A549 (cell line): ENCODE data around the gene SCYGR3. TPM values are rescaled to one million over a fixed set of nuclear protein-coding genes. Genes with fewer than 3 reads are reported as not detected.

Experiments
- ATAC-seq, 2 experiments: fragments of 200-7000 bp in 1 of 2; fragments of >200 bp in 1 of 2; cut with Nextera tagmentation in 1 of 2; cut with Tn5 transposase in 1 of 2; 3 replicates each; pipeline versions ENCODE4 v1.8.0 to v1.9.1; 2018 to 2020; ENCODE audit warnings: mild to moderate bottlenecking in 1 of 2, moderate library complexity in 1 of 2
- CTCF ChIA-PET: fragments of 300-600 bp; sonication (Branson Sonifier 250); formaldehyde crosslinking; extraction: SDS; loops from one replicate; lab custom pipeline; 2021; ENCODE audit warnings: antibody characterized with exemption, inconsistent platforms; lab: Yijun Ruan, JAX
- POLR2A ChIA-PET: fragments of 350-600 bp; formaldehyde crosslinking; extraction: SDS; loops from one replicate; lab custom pipeline; 2021; ENCODE audit warnings: antibody characterized with exemption, inconsistent platforms; lab: Yijun Ruan, JAX
- DNase-seq, 2 experiments: peaks; one replicate each; pipeline versions ENCODE4 v3.0.0 to v3.0.0-alpha.2; 2011 to 2016; ENCODE audit warnings: low read depth in 1 of 2, low spot score in 1 of 2
- FAIRE-seq: peaks from 2 replicates; lab custom pipeline; 2011; peaks lifted over from hg19 to GRCh38; lab: Jason Lieb, UNC
- H3K27ac ChIP-seq, 2 experiments: fragments of >200 bp; sonication (Bioruptor Twin); formaldehyde crosslinking; 3 replicates each; pipeline ENCODE4 v1.5.1; 2016 to 2017
- H3K4me1 ChIP-seq: fragments of >200 bp; sonication (Bioruptor Twin); formaldehyde crosslinking; 3 replicates; pipeline ENCODE4 v1.6.1; 2016
- H3K4me2 ChIP-seq: fragments of >200 bp; sonication (Bioruptor Twin); formaldehyde crosslinking; 3 replicates; pipeline ENCODE4 v1.6.1; 2016
- H3K4me3 ChIP-seq: fragments of >200 bp; sonication (Bioruptor Twin); formaldehyde crosslinking; 3 replicates; pipeline ENCODE4 v1.5.1; 2016
- H3K9me3 ChIP-seq: fragments of >200 bp; sonication (Bioruptor Twin); formaldehyde crosslinking; 3 replicates; pipeline ENCODE4 v1.6.1; 2016
- CBX2 ChIP-seq: fragments of 200-600 bp; sonication (generic); IDR thresholded peaks from 2 replicates; pipeline ENCODE4 v1.6.1; 2016; ENCODE audit warnings: low read depth, mild to moderate bottlenecking, borderline replicate concordance
- CHD2 ChIP-seq: fragments of 150-350 bp; IDR thresholded peaks from 2 replicates; pipeline ENCODE4 v1.6.1; 2014; ENCODE audit warnings: low read length; ENCODE audit not compliant: partially characterized antibody
- CHD4 ChIP-seq: fragments of 200-600 bp; sonication (generic); IDR thresholded peaks from 2 replicates; pipeline ENCODE4 v1.6.1; 2016; ENCODE audit warnings: antibody characterized with exemption, mild to moderate bottlenecking, borderline replicate concordance
- EHF ChIP-seq: fragments of 250-450 bp; sonication (Bioruptor Pico); IDR thresholded peaks from 2 replicates; pipeline ENCODE4 v1.5.0; 2020; ENCODE audit warnings: mild to moderate bottlenecking
- EHMT2 ChIP-seq: fragments of 200-600 bp; sonication (generic); IDR thresholded peaks from 2 replicates; pipeline ENCODE4 v1.6.1; 2016; ENCODE audit warnings: antibody characterized with exemption, low read depth, mild to moderate bottlenecking, moderate library complexity
- ESRRA ChIP-seq: fragments of 150-350 bp; IDR thresholded peaks from 2 replicates; pipeline ENCODE4 v1.6.1; 2014; ENCODE audit warnings: mild to moderate bottlenecking, low read length, borderline replicate concordance
- FOSB ChIP-seq: fragments of 250-450 bp; sonication (Bioruptor Pico); IDR thresholded peaks from 2 replicates; pipeline ENCODE4 v1.5.0; 2020; ENCODE audit warnings: mild to moderate bottlenecking, moderate library complexity
- GATA3 ChIP-seq: IDR thresholded peaks from 2 replicates; pipeline ENCODE4 v1.6.1; 2012; ENCODE audit warnings: borderline replicate concordance
- HDAC2 ChIP-seq: fragments of 200-600 bp; sonication (generic); IDR thresholded peaks from 2 replicates; pipeline ENCODE4 v1.6.1; 2016
- HOXA7 ChIP-seq: fragments of 250-450 bp; sonication (Bioruptor Pico); IDR thresholded peaks from 2 replicates; pipeline ENCODE4 v1.5.0; 2020; ENCODE audit warnings: mild to moderate bottlenecking, moderate library complexity
- HOXB5 ChIP-seq: fragments of 250-450 bp; sonication (Bioruptor Pico); IDR thresholded peaks from 2 replicates; pipeline ENCODE4 v1.5.0; 2020; ENCODE audit warnings: mild to moderate bottlenecking, moderate library complexity
- JUNB ChIP-seq: fragments of >200 bp; sonication (Bioruptor Twin); formaldehyde crosslinking; IDR thresholded peaks from 2 replicates; pipeline ENCODE4 v1.6.1; 2016
- MAZ ChIP-seq: fragments of 150-350 bp; IDR thresholded peaks from 2 replicates; pipeline ENCODE4 v1.6.1; 2014; ENCODE audit warnings: antibody characterized with exemption, low read depth, low read length, borderline replicate concordance
- NFE2L2 ChIP-seq: fragments of 150-350 bp; conservative IDR thresholded peaks from 2 replicates; pipeline ENCODE4 v1.6.1; 2014; ENCODE audit warnings: low read length
- NPAS2 ChIP-seq: fragments of 250-450 bp; sonication (Bioruptor Pico); IDR thresholded peaks from 2 replicates; pipeline ENCODE4 v1.8.0; 2022; ENCODE audit warnings: mild to moderate bottlenecking, moderate library complexity, borderline replicate concordance
- NR3C1 ChIP-seq: fragments of >200 bp; sonication (Bioruptor Twin); formaldehyde crosslinking; IDR thresholded peaks from 3 replicates; pipeline ENCODE4 v1.6.1; 2017
- PHF8 ChIP-seq: fragments of 200-600 bp; sonication (generic); IDR thresholded peaks from 2 replicates; pipeline ENCODE4 v1.6.1; 2016; ENCODE audit warnings: low read depth, mild to moderate bottlenecking, antibody characterized with exemption, moderate library complexity, borderline replicate concordance
- POLR2A ChIP-seq: IDR thresholded peaks from 2 replicates; pipeline ENCODE4 v1.6.1; 2012; ENCODE audit warnings: mild to moderate bottlenecking, low read length
- RAD21 ChIP-seq, 2 experiments: fragments of >200 bp in 1 of 2; sonication (Bioruptor Twin) in 1 of 2; formaldehyde crosslinking in 1 of 2; IDR thresholded peaks in 1 of 2; conservative IDR thresholded peaks in 1 of 2; 2 replicates in 1 of 2; 3 replicates in 1 of 2; pipeline ENCODE4 v1.6.1; 2012 to 2018; ENCODE audit warnings: inconsistent platforms in 1 of 2
- REST ChIP-seq: fragments of 200-600 bp; sonication (generic); IDR thresholded peaks from 2 replicates; pipeline ENCODE4 v1.6.1; 2016; ENCODE audit warnings: antibody characterized with exemption, mild to moderate bottlenecking, moderate library complexity
- TFCP2L1 ChIP-seq: fragments of 250-450 bp; sonication (Bioruptor Pico); IDR thresholded peaks from 2 replicates; pipeline ENCODE4 v1.5.0; 2021; ENCODE audit warnings: mild to moderate bottlenecking
- TP53 ChIP-seq: fragments of 250-450 bp; sonication (Bioruptor Pico); IDR thresholded peaks from 2 replicates; pipeline ENCODE4 v1.5.0; 2021; ENCODE audit warnings: mild to moderate bottlenecking, moderate library complexity
- ZC3H11A ChIP-seq: fragments of 450-650 bp; IDR thresholded peaks from 2 replicates; pipeline ENCODE4 v1.6.1; 2014; ENCODE audit warnings: antibody characterized with exemption, mild to moderate bottlenecking
- ZNF302 ChIP-seq: fragments of 250-450 bp; sonication (Bioruptor Pico); IDR thresholded peaks from 2 replicates; pipeline ENCODE4 v1.9.0; 2021; ENCODE audit warnings: inconsistent platforms, mild to moderate bottlenecking, moderate library complexity
- ZSCAN20 ChIP-seq: fragments of 250-450 bp; sonication (Bioruptor Pico); IDR thresholded peaks from 2 replicates; pipeline ENCODE4 v1.8.0; 2022; ENCODE audit warnings: mild to moderate bottlenecking, moderate library complexity
- WGBS: methylation state at CpG from one replicate; pipeline ENCODE4 v1.1.6; 2017; ENCODE audit errors: missing lambda C conversion rate; 5-methylcytosine and 5-hydroxymethylcytosine counted together
- polyA plus RNA-seq, 4 experiments: library from polyadenylated mRNA; depleted of rRNA in 3 of 4; stranded (reverse); fragments of >200 nt; fragmentation: RNase III in 1 of 4; extraction: RNeasy Plus Mini Kit Qiagen cat#74134 plus additional on column Dnase treatment in 1 of 4; gene quantifications; 2 replicates in 3 of 4; 3 replicates in 1 of 4; pipeline ENCODE4 v1.2.3, GENCODE V29; 2011 to 2017
- TF ChIP-seq, protein P1 (sequence below): fragments of >200 bp; sonication (Bioruptor Twin); formaldehyde crosslinking; IDR thresholded peaks from 3 replicates; pipeline ENCODE4 v1.5.1; 2016
- TF ChIP-seq, protein P2 (sequence below): fragments of 450-650 bp; IDR thresholded peaks from 2 replicates; pipeline ENCODE4 v1.6.1; 2014; ENCODE audit warnings: antibody characterized with exemption

The SCYGR3 gene
- polyA plus RNA-seq, 2 of the 4 experiments (the other 2 are of a cell fraction): not detected

GRCh38 chr2:227607941-227608340 lies 6.7 kb downstream of the SCYGR3 start:
- FAIRE-seq (no peak), ATAC-seq (peak; percentile 47 to 64; a peak in 3 of 6 replicates), DNase-seq (no peak)
- WGBS: 43% methylated on average over 3 of the region's 3 CpGs
- Histone ChIP-seq H3K4me1 (peaks cover 8% of the 10 kb centered on the region; the same call in 1 of the 3 replicates), H3K9me3 (no peaks in the 10 kb centered on the region), H3K4me3 (no peak overlapping the region), H3K4me2 (no peak overlapping the region), H3K27ac (no peak overlapping the region)
- TF ChIP-seq NFE2L2: no peak
- POLR2A ChIA-PET: no interaction called here
- CTCF ChIA-PET: interaction anchor here (1.6 kb wide), 1 partner anchor 30 kb away, joined by 3 read pairs; no protein-coding TSS in a partner anchor

DNA sequence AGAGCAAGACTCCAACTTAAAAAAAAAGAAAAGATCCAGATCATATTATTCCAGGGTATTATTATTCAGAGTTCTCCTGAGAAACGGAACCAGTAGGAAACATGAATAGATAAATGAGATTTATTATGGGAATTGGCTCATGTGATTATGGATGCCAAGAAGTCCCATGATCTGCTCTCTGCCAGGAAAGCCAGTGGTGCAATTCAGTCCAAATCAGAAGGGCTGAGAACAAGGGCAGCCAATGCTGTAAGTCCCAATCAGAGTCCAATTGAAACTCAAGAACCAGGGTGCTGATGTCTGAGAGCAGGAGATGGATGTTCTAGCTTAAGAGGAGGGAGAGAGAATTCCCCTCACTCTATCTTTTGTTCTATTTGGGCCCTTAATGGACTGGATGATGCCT lies 8.2 kb downstream of the SCYGR3 start:
- CTCF ChIA-PET: no interaction called here
- 91% methylated on average over 1 of the region's 1 CpG for WGBS
- peaks cover 8% of the 10 kb centered on the region; the same call in 1 of the 3 replicates for H3K4me1 ChIP-seq
- no peak overlapping the region for H3K27ac ChIP-seq
- no peak for DNase-seq
- POLR2A ChIA-PET: no interaction called here
- TF ChIP-seq ZC3H11A (no peak), CBX2 (no peak), NPAS2 (CRISPR knock-in tag) (no peak), MAZ (no peak), ZNF302 (CRISPR knock-in tag) (no peak), FOSB (CRISPR knock-in tag) (no peak), GATA3 (no peak), EHF (no peak), EHMT2 (no peak), PHF8 (no peak), NR3C1 (no peak), HDAC2 (no peak), TP53 (CRISPR knock-in tag) (no peak), REST (no peak), CHD4 (no peak), ZSCAN20 (no peak)
- TF ChIP-seq, protein P1, sequence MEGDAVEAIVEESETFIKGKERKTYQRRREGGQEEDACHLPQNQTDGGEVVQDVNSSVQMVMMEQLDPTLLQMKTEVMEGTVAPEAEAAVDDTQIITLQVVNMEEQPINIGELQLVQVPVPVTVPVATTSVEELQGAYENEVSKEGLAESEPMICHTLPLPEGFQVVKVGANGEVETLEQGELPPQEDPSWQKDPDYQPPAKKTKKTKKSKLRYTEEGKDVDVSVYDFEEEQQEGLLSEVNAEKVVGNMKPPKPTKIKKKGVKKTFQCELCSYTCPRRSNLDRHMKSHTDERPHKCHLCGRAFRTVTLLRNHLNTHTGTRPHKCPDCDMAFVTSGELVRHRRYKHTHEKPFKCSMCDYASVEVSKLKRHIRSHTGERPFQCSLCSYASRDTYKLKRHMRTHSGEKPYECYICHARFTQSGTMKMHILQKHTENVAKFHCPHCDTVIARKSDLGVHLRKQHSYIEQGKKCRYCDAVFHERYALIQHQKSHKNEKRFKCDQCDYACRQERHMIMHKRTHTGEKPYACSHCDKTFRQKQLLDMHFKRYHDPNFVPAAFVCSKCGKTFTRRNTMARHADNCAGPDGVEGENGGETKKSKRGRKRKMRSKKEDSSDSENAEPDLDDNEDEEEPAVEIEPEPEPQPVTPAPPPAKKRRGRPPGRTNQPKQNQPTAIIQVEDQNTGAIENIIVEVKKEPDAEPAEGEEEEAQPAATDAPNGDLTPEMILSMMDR: no peak
- H3K9me3 ChIP-seq: no peaks in the 10 kb centered on the region
- no peak for ATAC-seq
- no peak overlapping the region for H3K4me2 ChIP-seq
- no peak overlapping the region for H3K4me3 ChIP-seq
- FAIRE-seq: no peak

GRCh38 chr2:227602358-227602757 lies 12.3 kb downstream of the SCYGR3 start:
- DNase-seq (no peak), FAIRE-seq (no peak), ATAC-seq (no peak)
- Histone ChIP-seq H3K4me1 (peaks cover 6% of the 10 kb centered on the region), H3K9me3 (no peaks in the 10 kb centered on the region), H3K4me2 (no peak overlapping the region), H3K4me3 (no peak overlapping the region), H3K27ac (no peak overlapping the region)
- WGBS: 86% methylated on average over 3 of the region's 3 CpGs
- POLR2A ChIA-PET: no interaction called here
- CTCF ChIA-PET: no interaction called here
- TF ChIP-seq HOXA7 (CRISPR knock-in tag) (no peak), HOXB5 (no peak), FOSB (CRISPR knock-in tag) (no peak), ZNF302 (CRISPR knock-in tag) (no peak), JUNB (no peak), ESRRA (no peak), RAD21 (conservative IDR thresholded peaks at IDR 0.05 in 1 of 2, IDR thresholded peaks at IDR 0.05 in 1 of 2) (no peak), ZC3H11A (no peak), TFCP2L1 (CRISPR knock-in tag) (no peak), CHD2 (no peak), TP53 (CRISPR knock-in tag) (no peak), POLR2A (no peak)
- TF ChIP-seq, protein P2, sequence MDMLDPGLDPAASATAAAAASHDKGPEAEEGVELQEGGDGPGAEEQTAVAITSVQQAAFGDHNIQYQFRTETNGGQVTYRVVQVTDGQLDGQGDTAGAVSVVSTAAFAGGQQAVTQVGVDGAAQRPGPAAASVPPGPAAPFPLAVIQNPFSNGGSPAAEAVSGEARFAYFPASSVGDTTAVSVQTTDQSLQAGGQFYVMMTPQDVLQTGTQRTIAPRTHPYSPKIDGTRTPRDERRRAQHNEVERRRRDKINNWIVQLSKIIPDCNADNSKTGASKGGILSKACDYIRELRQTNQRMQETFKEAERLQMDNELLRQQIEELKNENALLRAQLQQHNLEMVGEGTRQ: no peak
- TF ChIP-seq, protein P1: no peak
